ENCODE measurements around the gene VWA5A. TPM values are rescaled to one million over a fixed set of nuclear protein-coding genes. Genes with fewer than 3 reads are reported as not detected.

VWA5A gene
- total RNA-seq, 1 experiment from 2014 or later, result 3.1 TPM

DNA sequence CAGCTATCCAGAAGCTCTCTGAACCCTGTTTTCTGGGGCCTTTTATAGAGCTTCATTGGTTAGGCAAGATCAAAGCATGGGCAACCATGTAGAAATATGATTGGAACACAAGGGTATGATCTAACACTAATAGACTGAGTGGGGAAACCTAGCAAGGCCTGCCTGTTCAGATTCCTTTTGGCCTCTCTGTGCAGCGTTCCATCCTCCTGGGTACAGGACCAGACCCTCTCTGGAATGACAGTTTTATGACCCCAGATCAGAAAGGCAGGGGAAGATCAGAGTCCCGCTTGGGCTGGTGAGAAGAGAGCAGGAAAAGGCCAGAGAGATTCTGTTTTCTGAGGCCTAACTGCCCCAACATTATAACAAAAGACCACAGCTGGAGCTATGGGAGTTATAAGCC lies 36.7 kb upstream of the VWA5A start:
- peaks cover 6% of the 10 kb centered on the region; the same call in 1 of the 2 replicates for H3K27me3 ChIP-seq (ENCODE audit: control insufficient read depth, insufficient read depth, low read length)
- H3K9me3 ChIP-seq (ENCODE audit: control insufficient read depth, insufficient read depth, low read depth, low read length), result no peaks in the 10 kb centered on the region
- POLR2A ChIA-PET, result interaction anchor here (0.7 kb wide), 1 partner anchor 545 kb away, joined by 5 read pairs; no protein-coding TSS in a partner anchor
- in situ Hi-C loops (cut with HindIII; ENCODE audit: low pct_unique_long_range_greater_than_20kb, low sequenced_read_pairs), result no loop called here
- CTCF ChIA-PET, result no interaction called here
- TF ChIP-seq SIN3A (IDR thresholded peaks at IDR 0.05; ENCODE audit: borderline replicate concordance, insufficient read depth, low read depth, low read length), result no peak
- TF ChIP-seq TCF7L2 (IDR thresholded peaks at IDR 0.05; ENCODE audit: low read depth, low read length), result no peak
- TF ChIP-seq POLR2AphosphoS5 (IDR thresholded peaks at IDR 0.05; ENCODE audit: low read depth, low read length), result no peak
- TF ChIP-seq, protein P1, sequence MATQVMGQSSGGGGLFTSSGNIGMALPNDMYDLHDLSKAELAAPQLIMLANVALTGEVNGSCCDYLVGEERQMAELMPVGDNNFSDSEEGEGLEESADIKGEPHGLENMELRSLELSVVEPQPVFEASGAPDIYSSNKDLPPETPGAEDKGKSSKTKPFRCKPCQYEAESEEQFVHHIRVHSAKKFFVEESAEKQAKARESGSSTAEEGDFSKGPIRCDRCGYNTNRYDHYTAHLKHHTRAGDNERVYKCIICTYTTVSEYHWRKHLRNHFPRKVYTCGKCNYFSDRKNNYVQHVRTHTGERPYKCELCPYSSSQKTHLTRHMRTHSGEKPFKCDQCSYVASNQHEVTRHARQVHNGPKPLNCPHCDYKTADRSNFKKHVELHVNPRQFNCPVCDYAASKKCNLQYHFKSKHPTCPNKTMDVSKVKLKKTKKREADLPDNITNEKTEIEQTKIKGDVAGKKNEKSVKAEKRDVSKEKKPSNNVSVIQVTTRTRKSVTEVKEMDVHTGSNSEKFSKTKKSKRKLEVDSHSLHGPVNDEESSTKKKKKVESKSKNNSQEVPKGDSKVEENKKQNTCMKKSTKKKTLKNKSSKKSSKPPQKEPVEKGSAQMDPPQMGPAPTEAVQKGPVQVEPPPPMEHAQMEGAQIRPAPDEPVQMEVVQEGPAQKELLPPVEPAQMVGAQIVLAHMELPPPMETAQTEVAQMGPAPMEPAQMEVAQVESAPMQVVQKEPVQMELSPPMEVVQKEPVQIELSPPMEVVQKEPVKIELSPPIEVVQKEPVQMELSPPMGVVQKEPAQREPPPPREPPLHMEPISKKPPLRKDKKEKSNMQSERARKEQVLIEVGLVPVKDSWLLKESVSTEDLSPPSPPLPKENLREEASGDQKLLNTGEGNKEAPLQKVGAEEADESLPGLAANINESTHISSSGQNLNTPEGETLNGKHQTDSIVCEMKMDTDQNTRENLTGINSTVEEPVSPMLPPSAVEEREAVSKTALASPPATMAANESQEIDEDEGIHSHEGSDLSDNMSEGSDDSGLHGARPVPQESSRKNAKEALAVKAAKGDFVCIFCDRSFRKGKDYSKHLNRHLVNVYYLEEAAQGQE (IDR thresholded peaks at IDR 0.05; ENCODE audit: insufficient read depth in 1 of 2, low read depth in 2 of 2, low read length in 1 of 2), result no peak
- H3K4me1 ChIP-seq (ENCODE audit: control insufficient read depth, insufficient read depth, low read length), result no peaks in the 10 kb centered on the region
- no peak overlapping the region for H3K4me3 ChIP-seq (ENCODE audit: low read depth in 2 of 2, low read length in 2 of 2)
- no TSS peak for BruUV-seq (replicated peaks)
- no peaks in the 10 kb centered on the region for H3K36me3 ChIP-seq (ENCODE audit: control insufficient read depth, insufficient read depth, low read length)
- no peak for DNase-seq (ENCODE audit: low read depth, low spot score)
- no peak overlapping the region for H3K27ac ChIP-seq (ENCODE audit: low read length)
- intact Hi-C loops (cut with micrococcal nuclease; ENCODE audit: unreplicated experiment), result loop anchor here (10.0 kb wide), 1 partner anchor 246 kb away; the partner anchor contains the start of gene OR8D2
- ATAC-seq, result no peak

DNA sequence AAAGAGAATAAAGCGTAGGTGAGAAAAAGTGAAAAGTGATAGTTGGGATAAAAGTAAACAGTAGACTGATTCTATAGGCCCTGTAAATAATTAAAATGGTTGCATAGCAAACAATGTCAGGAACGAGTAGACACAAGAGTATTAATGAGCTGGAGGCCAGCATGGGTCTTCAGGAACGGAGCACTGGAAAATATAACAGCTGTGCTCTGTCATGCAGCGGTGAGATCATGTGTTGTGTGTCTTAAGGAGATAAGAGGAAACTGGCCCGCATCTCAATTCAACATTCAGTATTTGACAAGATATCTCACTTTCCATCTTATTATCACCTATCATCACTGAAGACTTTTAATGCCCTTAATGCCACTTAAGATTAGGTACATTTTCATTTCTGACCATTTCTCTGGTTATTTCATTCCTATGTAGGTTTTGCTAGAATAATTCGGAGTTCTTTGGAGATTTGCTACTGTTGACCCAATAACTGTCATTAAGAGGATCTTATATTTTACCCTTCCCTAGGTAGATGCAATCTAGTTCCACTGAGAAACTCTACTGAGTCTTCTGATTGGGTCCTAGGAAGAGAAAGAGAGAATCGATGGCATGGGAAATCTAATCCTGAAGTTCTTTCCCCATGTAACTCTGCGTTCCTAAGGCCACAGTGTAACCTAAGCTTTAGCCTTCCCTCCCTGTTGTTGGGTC lies 35.5 kb upstream of the VWA5A start:
- ATAC-seq, result no peak
- Histone ChIP-seq H3K4me1 (ENCODE audit: control insufficient read depth, insufficient read depth, low read length) (no peaks in the 10 kb centered on the region), H3K27ac (ENCODE audit: low read length) (no peak overlapping the region), H3K9me3 (ENCODE audit: control insufficient read depth, insufficient read depth, low read depth, low read length) (no peaks in the 10 kb centered on the region), H3K36me3 (ENCODE audit: control insufficient read depth, insufficient read depth, low read length) (no peaks in the 10 kb centered on the region), H3K27me3 (ENCODE audit: control insufficient read depth, insufficient read depth, low read length) (peaks cover 5% of the 10 kb centered on the region; the same call in 1 of the 2 replicates), H3K4me3 (ENCODE audit: low read depth in 2 of 2, low read length in 2 of 2) (no peak overlapping the region)
- ChIA-PET CTCF (no interaction called here), POLR2A (no interaction called here)
- no TSS peak for BruUV-seq (replicated peaks)
- intact Hi-C loops (cut with micrococcal nuclease; ENCODE audit: unreplicated experiment), result loop anchor here (10.0 kb wide), 1 partner anchor 245 kb away; the partner anchor contains the start of gene OR8D2
- in situ Hi-C loops (cut with HindIII; ENCODE audit: low pct_unique_long_range_greater_than_20kb, low sequenced_read_pairs), result no loop called here
- TF ChIP-seq TCF7L2 (IDR thresholded peaks at IDR 0.05; ENCODE audit: low read depth, low read length) (no peak), POLR2AphosphoS5 (IDR thresholded peaks at IDR 0.05; ENCODE audit: low read depth, low read length) (no peak), SIN3A (IDR thresholded peaks at IDR 0.05; ENCODE audit: borderline replicate concordance, insufficient read depth, low read depth, low read length) (no peak)
- TF ChIP-seq, protein P1 (IDR thresholded peaks at IDR 0.05; ENCODE audit: insufficient read depth in 1 of 2, low read depth in 2 of 2, low read length in 1 of 2), result no peak
- TF ChIP-seq, protein P2, sequence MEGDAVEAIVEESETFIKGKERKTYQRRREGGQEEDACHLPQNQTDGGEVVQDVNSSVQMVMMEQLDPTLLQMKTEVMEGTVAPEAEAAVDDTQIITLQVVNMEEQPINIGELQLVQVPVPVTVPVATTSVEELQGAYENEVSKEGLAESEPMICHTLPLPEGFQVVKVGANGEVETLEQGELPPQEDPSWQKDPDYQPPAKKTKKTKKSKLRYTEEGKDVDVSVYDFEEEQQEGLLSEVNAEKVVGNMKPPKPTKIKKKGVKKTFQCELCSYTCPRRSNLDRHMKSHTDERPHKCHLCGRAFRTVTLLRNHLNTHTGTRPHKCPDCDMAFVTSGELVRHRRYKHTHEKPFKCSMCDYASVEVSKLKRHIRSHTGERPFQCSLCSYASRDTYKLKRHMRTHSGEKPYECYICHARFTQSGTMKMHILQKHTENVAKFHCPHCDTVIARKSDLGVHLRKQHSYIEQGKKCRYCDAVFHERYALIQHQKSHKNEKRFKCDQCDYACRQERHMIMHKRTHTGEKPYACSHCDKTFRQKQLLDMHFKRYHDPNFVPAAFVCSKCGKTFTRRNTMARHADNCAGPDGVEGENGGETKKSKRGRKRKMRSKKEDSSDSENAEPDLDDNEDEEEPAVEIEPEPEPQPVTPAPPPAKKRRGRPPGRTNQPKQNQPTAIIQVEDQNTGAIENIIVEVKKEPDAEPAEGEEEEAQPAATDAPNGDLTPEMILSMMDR (IDR thresholded peaks at IDR 0.05), result no peak
- no peak for DNase-seq (ENCODE audit: low read depth, low spot score)

Measured in Panc1 (cell line).